ENCODE measurements around the gene GRID1. TPM values are rescaled to one million over a fixed set of nuclear protein-coding genes. Genes with fewer than 3 reads are reported as not detected.

GRID1 gene
- total and polyA plus RNA-seq, 8 donors, result 0.31 to 8.5 (median 1.0) TPM; not detected in 1

DNA sequence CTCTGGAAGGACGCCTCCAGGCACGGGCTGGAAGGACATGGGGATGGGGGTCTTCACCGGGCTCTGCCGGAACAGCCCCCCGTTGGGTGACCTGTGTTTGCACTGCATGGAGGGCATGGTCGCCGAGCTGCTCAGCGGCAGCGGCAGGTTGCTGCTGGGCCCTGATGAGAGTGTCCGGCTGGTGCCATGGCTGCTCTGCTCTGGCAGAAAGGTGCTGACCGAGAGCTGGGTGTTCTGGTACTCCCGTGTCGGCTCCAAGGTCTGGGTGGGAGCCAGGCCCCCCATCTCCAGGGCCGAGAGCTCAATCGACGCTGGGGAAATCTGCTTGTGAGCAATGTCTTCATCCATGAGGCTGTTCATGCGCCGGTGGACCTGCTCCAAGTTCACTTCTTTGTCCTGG, 764.3 kb downstream of the GRID1 start:
- Histone ChIP-seq H3K27me3 (no peaks in the 10 kb centered on the region), H3K4me3 (no peak overlapping the region), H3K36me3 (no peaks in the 10 kb centered on the region), H3K27ac (no peak overlapping the region), H3K9me3 (no peaks in the 10 kb centered on the region), H3K4me1 (no peaks in the 10 kb centered on the region)
- no peak for DNase-seq
- 91 to 95% (median 92%) methylated on average over 3 to 18 of the region's 18 CpGs for WGBS, 5 donors
- intact Hi-C loops (cut with DNase I; ENCODE audit: low total_unique reads), result no loop called here
- TF ChIP-seq POLR2AphosphoS5 (IDR thresholded peaks at IDR 0.05) (no peak), POLR2A (IDR thresholded peaks at IDR 0.05) (no peak), EP300 (IDR thresholded peaks at IDR 0.05) (no peak)
- TF ChIP-seq, protein P1, sequence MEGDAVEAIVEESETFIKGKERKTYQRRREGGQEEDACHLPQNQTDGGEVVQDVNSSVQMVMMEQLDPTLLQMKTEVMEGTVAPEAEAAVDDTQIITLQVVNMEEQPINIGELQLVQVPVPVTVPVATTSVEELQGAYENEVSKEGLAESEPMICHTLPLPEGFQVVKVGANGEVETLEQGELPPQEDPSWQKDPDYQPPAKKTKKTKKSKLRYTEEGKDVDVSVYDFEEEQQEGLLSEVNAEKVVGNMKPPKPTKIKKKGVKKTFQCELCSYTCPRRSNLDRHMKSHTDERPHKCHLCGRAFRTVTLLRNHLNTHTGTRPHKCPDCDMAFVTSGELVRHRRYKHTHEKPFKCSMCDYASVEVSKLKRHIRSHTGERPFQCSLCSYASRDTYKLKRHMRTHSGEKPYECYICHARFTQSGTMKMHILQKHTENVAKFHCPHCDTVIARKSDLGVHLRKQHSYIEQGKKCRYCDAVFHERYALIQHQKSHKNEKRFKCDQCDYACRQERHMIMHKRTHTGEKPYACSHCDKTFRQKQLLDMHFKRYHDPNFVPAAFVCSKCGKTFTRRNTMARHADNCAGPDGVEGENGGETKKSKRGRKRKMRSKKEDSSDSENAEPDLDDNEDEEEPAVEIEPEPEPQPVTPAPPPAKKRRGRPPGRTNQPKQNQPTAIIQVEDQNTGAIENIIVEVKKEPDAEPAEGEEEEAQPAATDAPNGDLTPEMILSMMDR (IDR thresholded peaks at IDR 0.05), result no peak

GRCh38 chr10:85601526-85601925, 765.1 kb downstream of the GRID1 start:
- TF ChIP-seq EP300 (IDR thresholded peaks at IDR 0.05), result no peak
- intact Hi-C loops (cut with DNase I; ENCODE audit: low total_unique reads), result no loop called here
- Histone ChIP-seq H3K27ac (no peak overlapping the region), H3K36me3 (no peaks in the 10 kb centered on the region), H3K4me1 (no peaks in the 10 kb centered on the region), H3K27me3 (no peaks in the 10 kb centered on the region), H3K9me3 (no peaks in the 10 kb centered on the region), H3K4me3 (no peak overlapping the region)
- WGBS, 5 donors, result 84 to 89% (median 89%) methylated on average over 8 to 9 of the region's 9 CpGs
- DNase-seq, result no peak

DNA sequence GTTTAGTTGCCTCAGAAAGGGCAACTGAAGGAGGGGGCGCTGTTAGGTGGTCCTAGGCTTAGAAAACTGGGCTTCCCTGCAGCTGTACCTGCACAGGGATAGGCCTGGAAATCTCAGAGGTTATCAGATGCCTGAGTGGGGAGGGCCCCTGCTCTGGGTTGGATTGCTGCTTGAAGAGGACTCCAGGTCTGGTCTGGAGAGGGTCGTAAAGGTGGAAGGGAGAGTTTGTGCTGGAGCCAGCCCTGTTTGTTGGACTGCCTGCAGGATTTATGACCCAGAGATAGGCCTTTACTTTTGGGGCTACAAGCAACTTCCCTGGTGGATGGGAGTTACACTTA, 765.9 kb downstream of the GRID1 start:
- TF ChIP-seq POLR2AphosphoS5 (IDR thresholded peaks at IDR 0.05) (no peak), POLR2A (IDR thresholded peaks at IDR 0.05) (no peak), EP300 (IDR thresholded peaks at IDR 0.05) (no peak)
- TF ChIP-seq, protein P1 (IDR thresholded peaks at IDR 0.05), result no peak
- intact Hi-C loops (cut with DNase I; ENCODE audit: low total_unique reads), result no loop called here
- H3K27me3 ChIP-seq, result no peaks in the 10 kb centered on the region
- H3K36me3 ChIP-seq, result no peaks in the 10 kb centered on the region
- no peaks in the 10 kb centered on the region for H3K4me1 ChIP-seq
- WGBS, 5 donors, result 70 to 82% (median 74%) methylated on average over 2 of the region's 2 CpGs
- DNase-seq, result no peak
- H3K27ac ChIP-seq, result no peak overlapping the region
- no peaks in the 10 kb centered on the region for H3K9me3 ChIP-seq
- H3K4me3 ChIP-seq, result no peak overlapping the region

GRCh38 chr10:85600026-85600743, 766.4 kb downstream of the GRID1 start:
- Histone ChIP-seq H3K9me3 (no peaks in the 10 kb centered on the region), H3K27ac (no peak overlapping the region), H3K4me1 (no peaks in the 10 kb centered on the region), H3K27me3 (no peaks in the 10 kb centered on the region), H3K4me3 (no peak overlapping the region), H3K36me3 (no peaks in the 10 kb centered on the region)
- 52 to 60% (median 56%) methylated on average over 5 of the region's 5 CpGs for WGBS, 5 donors
- DNase-seq, result no peak
- intact Hi-C loops (cut with DNase I; ENCODE audit: low total_unique reads), result no loop called here
- TF ChIP-seq EP300 (IDR thresholded peaks at IDR 0.05) (no peak), POLR2AphosphoS5 (IDR thresholded peaks at IDR 0.05) (no peak), POLR2A (IDR thresholded peaks at IDR 0.05) (no peak)
- TF ChIP-seq, protein P1 (IDR thresholded peaks at IDR 0.05), result no peak

- Histone ChIP-seq H3K9me3 (no peaks in the 10 kb centered on the region), H3K27me3 (no peaks in the 10 kb centered on the region), H3K4me3 (no peak overlapping the region), H3K36me3 (no peaks in the 10 kb centered on the region), H3K27ac (no peak overlapping the region), H3K4me1 (no peaks in the 10 kb centered on the region)
- WGBS, 5 donors, result 72 to 96% (median 84%) methylated on average over 2 of the region's 2 CpGs
- no peak for TF ChIP-seq POLR2AphosphoS5 (IDR thresholded peaks at IDR 0.05)
- TF ChIP-seq, protein P1 (IDR thresholded peaks at IDR 0.05), result no peak
- no peak for TF ChIP-seq POLR2A (IDR thresholded peaks at IDR 0.05)
- TF ChIP-seq EP300 (IDR thresholded peaks at IDR 0.05), result no peak
- intact Hi-C loops (cut with DNase I; ENCODE audit: low total_unique reads), result no loop called here
- no peak for DNase-seq
Observed at GRCh38 chr10:85599081-85599480, 767.5 kb downstream of the GRID1 start.
